ENCODE data around the gene DSG2.

DNA sequence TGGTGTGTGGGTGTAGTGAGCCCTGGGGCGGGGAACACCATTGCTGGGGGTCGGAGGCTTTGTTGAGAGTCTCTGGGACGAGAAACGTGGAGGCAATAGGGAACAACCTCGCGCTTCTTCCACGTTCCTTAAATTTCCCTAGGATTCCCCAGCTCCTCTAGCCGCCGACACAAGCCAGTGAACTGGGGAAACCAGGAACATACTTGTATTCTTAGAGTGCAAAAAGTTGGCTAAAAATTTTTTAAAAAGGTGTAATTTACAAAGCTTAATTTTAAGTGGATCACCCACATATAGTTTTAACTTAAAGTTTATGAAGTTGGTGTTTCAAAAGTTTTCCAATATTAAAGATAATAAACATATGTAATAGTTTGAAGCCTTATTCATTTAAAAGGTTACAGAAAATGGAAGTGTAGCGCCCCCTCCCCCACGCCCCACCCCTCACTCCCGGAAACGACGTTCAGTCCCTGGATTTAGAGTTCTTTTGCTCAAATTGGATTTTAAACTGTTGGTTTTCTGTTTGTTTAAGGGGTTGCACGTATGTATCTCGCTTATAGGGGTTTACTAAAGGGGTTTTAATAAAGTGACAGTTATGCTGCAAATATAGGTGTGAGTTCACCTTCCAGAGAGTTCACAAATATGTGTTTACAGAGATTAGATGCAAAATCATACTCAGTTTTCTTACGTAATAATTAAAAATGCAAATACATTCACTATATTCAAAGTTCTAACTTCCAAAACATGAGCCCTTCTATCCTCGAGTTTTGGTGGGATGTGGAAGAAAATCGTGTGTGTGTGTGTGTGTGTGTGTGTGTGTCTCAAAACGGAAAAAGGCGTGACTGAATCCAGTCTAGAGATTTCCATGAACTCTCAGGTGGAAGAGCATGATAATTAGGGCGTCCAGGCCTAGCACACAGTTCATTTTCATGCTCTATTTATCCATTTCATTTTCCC, 872 bp downstream of the DSG2 start:
- TF ChIP-seq, protein P1, sequence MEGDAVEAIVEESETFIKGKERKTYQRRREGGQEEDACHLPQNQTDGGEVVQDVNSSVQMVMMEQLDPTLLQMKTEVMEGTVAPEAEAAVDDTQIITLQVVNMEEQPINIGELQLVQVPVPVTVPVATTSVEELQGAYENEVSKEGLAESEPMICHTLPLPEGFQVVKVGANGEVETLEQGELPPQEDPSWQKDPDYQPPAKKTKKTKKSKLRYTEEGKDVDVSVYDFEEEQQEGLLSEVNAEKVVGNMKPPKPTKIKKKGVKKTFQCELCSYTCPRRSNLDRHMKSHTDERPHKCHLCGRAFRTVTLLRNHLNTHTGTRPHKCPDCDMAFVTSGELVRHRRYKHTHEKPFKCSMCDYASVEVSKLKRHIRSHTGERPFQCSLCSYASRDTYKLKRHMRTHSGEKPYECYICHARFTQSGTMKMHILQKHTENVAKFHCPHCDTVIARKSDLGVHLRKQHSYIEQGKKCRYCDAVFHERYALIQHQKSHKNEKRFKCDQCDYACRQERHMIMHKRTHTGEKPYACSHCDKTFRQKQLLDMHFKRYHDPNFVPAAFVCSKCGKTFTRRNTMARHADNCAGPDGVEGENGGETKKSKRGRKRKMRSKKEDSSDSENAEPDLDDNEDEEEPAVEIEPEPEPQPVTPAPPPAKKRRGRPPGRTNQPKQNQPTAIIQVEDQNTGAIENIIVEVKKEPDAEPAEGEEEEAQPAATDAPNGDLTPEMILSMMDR (IDR thresholded peaks at IDR 0.05; ENCODE audit: low read length), result no peak
- no peak for TF ChIP-seq EZH2 (IDR thresholded peaks at IDR 0.05; ENCODE audit: borderline replicate concordance, low read length)

All from OCI-LY1 (cell line).